ENCODE results near the gene RBP4. TPM values are rescaled to one million over a fixed set of nuclear protein-coding genes. Genes with fewer than 3 reads are reported as not detected.

Gene RBP4
- total and polyA plus RNA-seq, 10 of the 15 experiments (the other 5 are each of a cell fraction or from before 2014, with no cell fraction given): 1.2 TPM; not detected in 9

DNA sequence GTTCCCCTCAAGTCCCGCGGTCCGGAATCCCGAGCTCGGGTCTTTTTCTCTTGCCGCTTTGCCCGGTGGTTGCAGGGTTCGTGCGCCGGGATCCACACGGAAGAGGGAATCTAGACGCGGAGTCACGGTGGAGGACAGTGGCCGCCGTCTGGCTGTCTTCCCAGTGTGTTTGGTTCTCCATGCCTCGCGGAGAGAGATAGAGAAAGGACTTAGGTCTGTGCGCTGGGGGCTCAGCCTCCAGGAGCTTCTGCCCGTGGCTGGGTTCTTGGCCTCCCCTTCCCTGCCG is 33.0 kb downstream of the RBP4 start (continued):
- no peak for TF ChIP-seq POLR2AphosphoS2 (IDR thresholded peaks at IDR 0.05; ENCODE audit: low read depth, low read length)
- TF ChIP-seq TCF7 (IDR thresholded peaks at IDR 0.05; ENCODE audit: borderline replicate concordance): no peak
- no peak for TF ChIP-seq ZZZ3 (IDR thresholded peaks at IDR 0.05; ENCODE audit: control insufficient read depth, insufficient read length, low read depth)
- TF ChIP-seq PBX3 (IDR thresholded peaks at IDR 0.05; ENCODE audit: insufficient replicate concordance, low read depth, low read length): no peak
- no peak for TF ChIP-seq SRF (IDR thresholded peaks at IDR 0.05; ENCODE audit: low read depth in 2 of 2, low read length in 2 of 2)

- Histone ChIP-seq H3K27me3 (replicated peaks in 1 of 2; ENCODE audit: control insufficient read depth in 2 of 2, insufficient read depth in 2 of 2, low read length in 1 of 2) (peaks cover 3 to 7% of the 10 kb centered on the region in 2 experiments), H3K9me3 (replicated peaks; ENCODE audit: control insufficient read depth, insufficient read depth, low read length) (no peaks in the 10 kb centered on the region), H3K4me2 (ENCODE audit: control insufficient read depth, insufficient read depth) (no peak overlapping the region), H3K4me3 (no peak overlapping the region), H3K79me2 (ENCODE audit: control insufficient read depth, insufficient read depth, low read length) (no peaks in the 10 kb centered on the region), H2AFZ (ENCODE audit: control insufficient read depth, low read depth, low read length) (no peak overlapping the region), H3K27ac (ENCODE audit: control insufficient read depth, insufficient read depth) (no peak overlapping the region), H4K20me1 (ENCODE audit: control insufficient read depth, insufficient read depth) (no peaks in the 10 kb centered on the region), H3K9ac (ENCODE audit: control insufficient read depth, insufficient read depth, low read length) (no peak overlapping the region), H3K36me3 (ENCODE audit: control insufficient read depth in 2 of 2, insufficient read depth in 2 of 2, low read length in 1 of 2) (no peaks in the 10 kb centered on the region), H3K4me1 (ENCODE audit: control insufficient read depth, insufficient read depth, low read length) (no peaks in the 10 kb centered on the region)
- in situ Hi-C loops (cut with MboI): no loop called here
- no TSS peak for BruUV-seq (replicated peaks)
- intact Hi-C loops (cut with micrococcal nuclease; ENCODE audit: unreplicated experiment): no loop called here
- SMC1A ChIA-PET (ENCODE audit: uncharacterized antibody, unreplicated experiment): no interaction called here
- no peak for DNase-seq (ENCODE audit: low read depth, low spot score)
- no peak for ATAC-seq
- TF ChIP-seq RB1 (IDR thresholded peaks at IDR 0.05; ENCODE audit: borderline replicate concordance): no peak
- TF ChIP-seq ZNF384 (IDR thresholded peaks at IDR 0.05; ENCODE audit: borderline replicate concordance, low read depth, low read length): no peak
- TF ChIP-seq BRCA1 (IDR thresholded peaks at IDR 0.05; ENCODE audit: low read depth, low read length): no peak
- no peak for TF ChIP-seq NR2F1 (conservative IDR thresholded peaks at IDR 0.05)
- FAIRE-seq: no peak
- POLR2A ChIA-PET: interaction anchor here (0.6 kb wide), 1 partner anchor 15 kb away, joined by 6 read pairs; no protein-coding TSS in a partner anchor
- CTCF ChIA-PET: no interaction called here
- RAD21 ChIA-PET (ENCODE audit: unreplicated experiment): no interaction called here
- 28% methylated on average over 33 of the region's 33 CpGs for WGBS (ENCODE audit: insufficient coverage, insufficient replicate concordance, low lambda C conversion rate, missing lambda C conversion rate)
Observed at GRCh38 chr10:93567277-93568104, 33.5 kb downstream of the RBP4 start.
